HG03060 (cell line): ENCODE measurements around the gene GALK1.

Experiments used
- ATAC-seq: cut with Tn5 transposase; IDR thresholded peaks from one replicate; pipeline ENCODE4 v1.9.1; 2021; ENCODE audit warnings: low read depth, moderate number of reproducible peaks; ENCODE audit not compliant: unreplicated experiment

The GALK1 gene

DNA sequence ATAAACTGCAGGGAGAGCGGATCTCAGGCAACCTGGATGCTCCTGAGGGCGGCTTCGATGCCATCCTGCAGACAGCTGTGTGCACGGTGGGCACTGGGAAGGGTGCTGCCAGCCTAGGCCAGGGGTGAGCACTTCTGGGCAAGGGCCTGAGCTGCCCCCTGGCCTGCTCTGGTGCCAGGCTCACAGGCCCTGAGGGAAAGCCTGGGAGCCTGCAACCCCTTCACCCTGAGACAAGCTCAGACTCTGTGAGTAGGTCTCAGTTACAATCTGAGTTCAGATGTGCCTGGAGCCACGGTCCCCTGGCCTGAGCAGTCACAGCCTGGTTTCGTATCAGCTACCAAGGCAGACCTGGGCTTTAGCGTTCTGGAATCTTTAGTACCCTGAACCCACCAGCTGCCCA is 35.6 kb downstream of the GALK1 start:
- no peak for ATAC-seq

GRCh38 chr17:75727391-75727790 is 37.6 kb downstream of the GALK1 start:
- no peak for ATAC-seq

- no peak for ATAC-seq
Observed at GRCh38 chr17:75725504-75725903, 39.5 kb downstream of the GALK1 start.

DNA sequence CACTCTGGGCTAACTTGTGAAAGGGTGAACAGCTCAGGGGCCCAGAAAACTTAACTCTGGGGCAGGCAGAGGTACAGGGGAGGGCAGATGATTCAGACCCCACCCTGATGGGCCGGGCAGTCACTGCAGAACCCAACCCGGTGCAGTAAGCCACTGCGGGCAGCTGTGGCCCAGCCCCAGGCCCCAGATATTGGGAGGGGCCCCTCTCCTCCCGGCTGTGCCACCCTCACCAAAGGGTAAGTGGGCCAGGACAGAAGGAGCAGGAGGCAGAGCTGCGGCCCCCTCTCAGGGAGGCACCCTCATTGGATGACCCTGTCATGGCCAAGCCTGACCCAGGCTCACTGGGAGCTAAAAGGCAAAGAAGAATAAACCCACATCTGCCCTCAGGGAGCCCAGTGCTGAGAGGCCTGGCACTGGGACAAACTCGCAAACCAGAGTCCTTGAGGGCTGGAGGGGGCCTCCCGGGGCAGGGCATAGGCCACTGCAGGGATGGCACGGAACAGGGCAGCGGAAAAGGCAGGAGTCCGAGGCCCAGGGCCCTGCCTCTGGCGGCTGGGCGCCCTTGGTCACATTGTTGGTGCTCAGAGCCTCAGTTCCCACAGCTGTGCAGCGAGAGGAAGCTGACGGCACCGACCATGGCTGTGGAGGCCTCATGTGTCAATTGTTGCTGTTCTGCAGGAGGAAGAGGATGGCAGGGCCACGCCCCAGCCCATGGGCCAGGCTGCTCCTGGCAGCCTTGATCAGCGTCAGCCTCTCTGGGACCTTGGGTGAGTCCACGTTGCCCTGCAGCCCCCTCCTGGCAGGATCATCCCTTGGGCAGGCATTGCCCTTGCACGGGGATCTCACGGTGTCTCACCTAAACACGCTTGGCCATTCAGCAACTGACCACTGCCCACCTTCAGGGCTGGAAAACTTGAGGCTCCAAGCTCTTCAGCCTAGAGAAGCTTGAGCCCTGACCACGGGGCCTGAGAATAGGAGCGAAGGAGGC is 40.7 kb downstream of the GALK1 start:
- no peak for ATAC-seq

DNA sequence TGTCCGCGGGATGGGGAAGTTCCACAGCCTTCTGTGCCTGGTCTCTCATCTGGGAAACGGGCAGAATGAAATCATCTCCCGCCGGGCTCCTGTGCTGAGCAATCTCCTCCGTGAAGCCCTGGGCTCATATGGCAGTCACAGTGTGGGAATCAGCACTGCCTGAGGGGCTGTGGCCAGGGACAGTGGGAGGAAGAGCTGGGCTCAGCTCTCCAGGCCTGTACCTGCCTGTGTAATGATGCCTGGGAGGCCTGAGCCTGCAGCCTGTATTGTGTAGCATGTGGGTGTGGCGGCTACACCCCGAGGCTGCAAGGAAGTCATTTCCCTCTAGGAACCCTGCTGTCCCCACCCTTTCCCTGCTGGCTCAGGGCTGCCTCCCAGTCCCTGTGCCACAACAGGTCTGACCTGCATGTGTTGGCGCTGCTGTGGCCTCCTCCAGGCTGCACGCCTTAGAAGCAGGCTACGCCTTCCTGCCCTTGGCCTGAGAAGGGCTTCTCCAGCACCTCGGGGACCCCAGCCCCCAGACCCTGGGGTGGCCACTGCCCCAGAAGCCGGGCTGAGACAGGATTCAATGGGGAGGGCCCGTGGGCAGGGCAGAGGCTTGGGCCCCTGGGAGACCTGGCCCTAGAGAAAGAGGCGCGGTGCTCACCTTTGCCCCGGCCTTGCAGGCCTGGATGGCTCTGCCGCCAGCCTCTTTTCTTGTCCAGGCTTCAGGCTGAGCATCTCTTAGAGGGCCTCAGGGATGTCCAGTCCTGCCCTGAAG is 41.6 kb downstream of the GALK1 start:
- no peak for ATAC-seq

- no peak for ATAC-seq
Observed at GRCh38 chr17:75722542-75723095, 42.4 kb downstream of the GALK1 start.

DNA sequence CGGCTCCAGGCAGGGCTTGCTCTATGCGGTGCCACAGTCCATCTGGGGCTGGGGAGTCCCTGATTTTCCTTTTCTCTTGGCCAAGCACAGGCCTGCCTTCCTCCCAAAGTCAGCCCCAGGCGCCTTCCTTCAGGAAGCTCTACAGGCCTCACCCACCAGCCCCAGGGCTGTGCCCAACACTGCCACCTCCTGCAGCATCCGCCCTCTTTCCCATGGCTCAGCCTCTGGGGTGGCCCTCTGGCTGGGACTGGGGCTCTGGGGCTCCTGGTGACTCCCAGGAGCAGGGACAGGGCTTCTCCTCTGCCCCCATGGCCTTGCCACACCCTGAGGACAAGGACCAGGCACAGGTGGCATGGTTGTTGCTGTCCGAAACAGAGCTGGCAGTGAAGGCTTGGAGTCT is 42.9 kb downstream of the GALK1 start:
- no peak for ATAC-seq

DNA sequence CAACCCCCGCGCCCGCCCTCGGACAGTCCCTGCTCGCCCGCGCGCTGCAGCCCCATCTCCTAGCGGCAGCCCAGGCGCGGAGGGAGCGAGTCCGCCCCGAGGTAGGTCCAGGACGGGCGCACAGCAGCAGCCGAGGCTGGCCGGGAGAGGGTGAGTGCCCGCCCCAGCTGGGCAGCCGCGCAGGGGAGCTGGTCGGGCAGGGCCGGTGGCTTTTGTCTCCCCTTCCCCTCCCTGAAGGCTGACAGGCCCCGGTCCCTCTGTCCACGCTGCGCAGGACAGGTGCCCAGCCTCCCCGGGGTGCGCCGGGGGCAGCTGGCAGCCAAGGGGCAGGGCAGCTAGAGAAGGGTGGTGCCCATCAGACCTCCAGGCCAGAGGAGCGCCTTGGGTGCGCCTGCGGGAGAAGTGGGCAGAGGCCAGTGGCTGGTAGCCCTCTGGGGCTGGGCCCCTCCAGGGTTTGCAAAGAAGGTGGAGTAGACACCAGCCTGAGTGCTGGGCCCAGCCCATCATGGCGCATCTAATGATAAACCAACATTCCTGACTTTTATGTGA is 43.5 kb downstream of the GALK1 start:
- ATAC-seq = no peak

DNA sequence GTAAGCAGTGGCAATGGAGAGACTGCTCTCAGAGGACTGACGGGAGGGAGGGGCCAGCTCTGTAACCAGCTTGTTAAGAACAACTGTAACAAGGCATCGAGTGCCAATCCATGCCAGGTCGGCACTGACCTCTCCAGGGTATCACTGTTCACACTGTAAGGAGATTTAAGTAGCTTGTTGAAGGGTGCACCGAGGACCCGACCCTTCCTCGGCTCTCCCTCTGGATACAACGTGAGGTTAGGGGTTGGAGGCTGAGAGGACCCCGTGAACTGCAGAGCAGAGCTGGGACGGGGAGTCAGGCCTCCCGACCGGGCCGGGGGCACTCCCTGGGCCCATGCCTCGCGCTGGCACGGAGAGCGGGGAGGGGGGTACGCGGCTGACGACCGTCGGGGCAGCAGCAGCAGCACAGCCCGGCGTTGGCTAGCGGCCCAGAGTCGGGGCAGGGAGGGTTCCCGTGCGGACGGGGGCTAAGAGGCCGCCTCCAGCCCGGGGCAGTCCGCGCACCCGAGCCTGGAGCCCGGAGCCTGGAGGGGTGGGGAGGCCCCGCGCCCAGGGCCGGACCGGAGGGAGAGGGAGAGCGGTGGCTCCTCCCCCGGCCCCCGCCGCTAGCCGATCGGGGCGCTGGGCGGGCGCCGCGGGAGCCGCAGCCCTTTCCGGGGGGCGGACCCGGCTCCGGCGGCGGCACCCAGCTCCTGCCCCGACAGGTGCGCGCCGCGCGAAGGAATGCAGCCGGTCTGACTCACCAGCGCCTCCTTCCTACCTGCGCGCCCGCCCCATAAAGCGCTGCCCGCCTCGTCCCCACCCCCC is 44.1 kb downstream of the GALK1 start, which contains the start of gene ITGB4:
Gene ITGB4 (plus strand): TSS at position 804 of the 807 bp plus-strand sequence. CDS start 3,245 bp downstream, outside the sequence.
- ATAC-seq = no peak

- no peak for ATAC-seq
Observed at GRCh38 chr17:75719732-75720131, 45.3 kb downstream of the GALK1 start.

- no peak for ATAC-seq
Observed at GRCh38 chr17:75712446-75712845, 52.5 kb downstream of the GALK1 start.
